Measurements from ENCODE around the gene APEH.

DNA sequence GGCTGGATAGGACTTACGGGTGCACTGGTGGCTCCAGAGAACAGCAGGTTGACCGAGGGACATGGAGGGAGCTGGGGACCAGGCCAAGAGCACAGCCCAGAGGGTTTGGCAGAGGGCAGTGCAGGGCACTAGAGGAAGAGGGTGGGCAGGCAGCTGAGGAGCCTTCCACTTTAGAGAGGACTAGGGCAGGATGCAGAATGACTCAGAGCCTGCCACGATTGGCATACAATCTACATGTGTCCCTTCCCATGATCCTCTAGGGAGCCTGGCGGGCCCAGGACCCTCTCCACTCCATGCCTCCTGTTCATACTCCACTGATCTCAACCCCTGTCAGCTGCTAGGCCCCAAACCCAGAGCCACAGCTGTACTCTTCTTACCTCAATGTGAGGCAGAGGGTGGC is 14.4 kb upstream of the APEH start:
- TF ChIP-seq, protein P1, sequence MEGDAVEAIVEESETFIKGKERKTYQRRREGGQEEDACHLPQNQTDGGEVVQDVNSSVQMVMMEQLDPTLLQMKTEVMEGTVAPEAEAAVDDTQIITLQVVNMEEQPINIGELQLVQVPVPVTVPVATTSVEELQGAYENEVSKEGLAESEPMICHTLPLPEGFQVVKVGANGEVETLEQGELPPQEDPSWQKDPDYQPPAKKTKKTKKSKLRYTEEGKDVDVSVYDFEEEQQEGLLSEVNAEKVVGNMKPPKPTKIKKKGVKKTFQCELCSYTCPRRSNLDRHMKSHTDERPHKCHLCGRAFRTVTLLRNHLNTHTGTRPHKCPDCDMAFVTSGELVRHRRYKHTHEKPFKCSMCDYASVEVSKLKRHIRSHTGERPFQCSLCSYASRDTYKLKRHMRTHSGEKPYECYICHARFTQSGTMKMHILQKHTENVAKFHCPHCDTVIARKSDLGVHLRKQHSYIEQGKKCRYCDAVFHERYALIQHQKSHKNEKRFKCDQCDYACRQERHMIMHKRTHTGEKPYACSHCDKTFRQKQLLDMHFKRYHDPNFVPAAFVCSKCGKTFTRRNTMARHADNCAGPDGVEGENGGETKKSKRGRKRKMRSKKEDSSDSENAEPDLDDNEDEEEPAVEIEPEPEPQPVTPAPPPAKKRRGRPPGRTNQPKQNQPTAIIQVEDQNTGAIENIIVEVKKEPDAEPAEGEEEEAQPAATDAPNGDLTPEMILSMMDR (IDR thresholded peaks at IDR 0.05) = no peak
- TF ChIP-seq EZH2 (IDR thresholded peaks at IDR 0.05; ENCODE audit: borderline replicate concordance, insufficient read depth, low read depth, low read length, poor library complexity, severe bottlenecking) = no peak

All from B cell (primary cell).